ACC112 (cell line): ENCODE measurements around the gene SH3RF3.

Experiments
- H2AFZ ChIP-seq: fragments of 200-600 bp; sonication (generic); one replicate; pipeline ENCODE4 v1.6.0; 2017; ENCODE audit warnings: antibody characterized with exemption, low read length; ENCODE audit not compliant: unreplicated experiment
- H3K27ac ChIP-seq: fragments of 200-600 bp; sonication (generic); 2 replicates; pipeline ENCODE4 v1.5.1; 2014; ENCODE audit warnings: low read depth, mild to moderate bottlenecking, antibody characterized with exemption, low read length, moderate library complexity
- H3K27me3 ChIP-seq: fragments of 200-600 bp; sonication (generic); 2 replicates; pipeline ENCODE4 v1.6.1; 2014; ENCODE audit warnings: mild to moderate bottlenecking, antibody characterized with exemption, low read length, moderate library complexity, mixed read lengths; ENCODE audit not compliant: insufficient read depth
- H3K36me3 ChIP-seq: fragments of 200-600 bp; sonication (generic); 2 replicates; pipeline ENCODE4 v1.6.1; 2016; ENCODE audit warnings: mild to moderate bottlenecking, antibody characterized with exemption, low read length, moderate library complexity, mixed read lengths; ENCODE audit not compliant: insufficient read depth
- H3K4me1 ChIP-seq: fragments of 200-600 bp; sonication (generic); one replicate; pipeline ENCODE4 v1.6.1; 2016; ENCODE audit warnings: low read length, mixed read lengths; ENCODE audit not compliant: insufficient read depth, unreplicated experiment, control insufficient read depth
- H3K4me3 ChIP-seq: fragments of 200-600 bp; sonication (generic); 2 replicates; pipeline ENCODE4 v1.5.1; 2014; ENCODE audit warnings: mild to moderate bottlenecking, low read depth, low read length
- H3K79me2 ChIP-seq: fragments of 200-600 bp; sonication (generic); one replicate; pipeline ENCODE4 v1.6.0; 2016; ENCODE audit warnings: low read length; ENCODE audit not compliant: control insufficient read depth, unreplicated experiment, insufficient read depth

The SH3RF3 gene

GRCh38 chr2:109380502-109381326, 251.7 kb downstream of the SH3RF3 start:
- Histone ChIP-seq H3K27ac (no peak overlapping the region), H3K36me3 (no peaks in the 10 kb centered on the region), H3K4me1 (peaks cover 14% of the 10 kb centered on the region), H2AFZ (no peak overlapping the region), H3K4me3 (no peak overlapping the region), H3K79me2 (peaks cover 7% of the 10 kb centered on the region), H3K27me3 (no peaks in the 10 kb centered on the region)

- Histone ChIP-seq H2AFZ (no peak overlapping the region), H3K27me3 (no peaks in the 10 kb centered on the region), H3K36me3 (no peaks in the 10 kb centered on the region), H3K79me2 (peaks cover 7% of the 10 kb centered on the region), H3K4me1 (peaks cover 14% of the 10 kb centered on the region), H3K4me3 (no peak overlapping the region), H3K27ac (no peak overlapping the region)
Measured at GRCh38 chr2:109381327-109381820, 252.4 kb downstream of the SH3RF3 start.

GRCh38 chr2:109382226-109382895, 253.4 kb downstream of the SH3RF3 start:
- Histone ChIP-seq H3K27me3 (no peaks in the 10 kb centered on the region), H3K27ac (no peak overlapping the region)

GRCh38 chr2:109382951-109383350, 253.9 kb downstream of the SH3RF3 start:
- peaks cover 7% of the 10 kb centered on the region for H3K79me2 ChIP-seq
- no peaks in the 10 kb centered on the region for H3K36me3 ChIP-seq
- H3K4me1 ChIP-seq = peaks cover 14% of the 10 kb centered on the region
- H2AFZ ChIP-seq = no peak overlapping the region
- H3K27ac ChIP-seq = no peak overlapping the region
- H3K4me3 ChIP-seq = no peak overlapping the region
- H3K27me3 ChIP-seq = no peaks in the 10 kb centered on the region

More at GRCh38 chr2:109382226-109382895, 253.4 kb downstream of the SH3RF3 start:
- Histone ChIP-seq H3K4me1 (peaks cover 14% of the 10 kb centered on the region), H3K36me3 (no peaks in the 10 kb centered on the region), H3K79me2 (peaks cover 7% of the 10 kb centered on the region), H3K4me3 (no peak overlapping the region), H2AFZ (no peak overlapping the region)

- Histone ChIP-seq H3K36me3 (no peaks in the 10 kb centered on the region), H3K27ac (no peak overlapping the region), H3K4me1 (peaks cover 14% of the 10 kb centered on the region), H3K27me3 (no peaks in the 10 kb centered on the region), H3K79me2 (peaks cover 7% of the 10 kb centered on the region), H3K4me3 (no peak overlapping the region), H2AFZ (no peak overlapping the region)
Measured at GRCh38 chr2:109383505-109384307, 254.7 kb downstream of the SH3RF3 start.

GRCh38 chr2:109384308-109385271, 255.6 kb downstream of the SH3RF3 start:
- Histone ChIP-seq H3K4me1 (peaks cover 14% of the 10 kb centered on the region), H3K36me3 (no peaks in the 10 kb centered on the region), H3K79me2 (peaks cover 7% of the 10 kb centered on the region), H3K27ac (no peak overlapping the region), H2AFZ (no peak overlapping the region), H3K27me3 (no peaks in the 10 kb centered on the region), H3K4me3 (no peak overlapping the region)

- H3K27me3 ChIP-seq = no peaks in the 10 kb centered on the region
- H2AFZ ChIP-seq = no peak overlapping the region
- H3K36me3 ChIP-seq = no peaks in the 10 kb centered on the region
- peaks cover 7% of the 10 kb centered on the region for H3K79me2 ChIP-seq
- no peak overlapping the region for H3K4me3 ChIP-seq
- peaks cover 14% of the 10 kb centered on the region for H3K4me1 ChIP-seq
- no peak overlapping the region for H3K27ac ChIP-seq
Measured at GRCh38 chr2:109385506-109385905, 256.5 kb downstream of the SH3RF3 start.

GRCh38 chr2:109386004-109386695, 257.1 kb downstream of the SH3RF3 start:
- peaks cover 14% of the 10 kb centered on the region for H3K4me1 ChIP-seq
- H3K4me3 ChIP-seq = no peak overlapping the region
- H3K79me2 ChIP-seq = peaks cover 7% of the 10 kb centered on the region
- H2AFZ ChIP-seq = no peak overlapping the region
- no peak overlapping the region for H3K27ac ChIP-seq
- no peaks in the 10 kb centered on the region for H3K36me3 ChIP-seq
- no peaks in the 10 kb centered on the region for H3K27me3 ChIP-seq

- H3K4me1 ChIP-seq = peaks cover 13% of the 10 kb centered on the region
- no peaks in the 10 kb centered on the region for H3K36me3 ChIP-seq
- no peak overlapping the region for H3K27ac ChIP-seq
- H3K79me2 ChIP-seq = peaks cover 3% of the 10 kb centered on the region
- no peak overlapping the region for H2AFZ ChIP-seq
- H3K27me3 ChIP-seq = no peaks in the 10 kb centered on the region
- no peak overlapping the region for H3K4me3 ChIP-seq
Measured at GRCh38 chr2:109387221-109387735, 258.3 kb downstream of the SH3RF3 start.
